Measurements from ENCODE around the gene SORCS1.

The SORCS1 gene

GRCh38 chr10:106577756-106578155 is 586.8 kb downstream of the SORCS1 start:
- no peak for TF ChIP-seq SUZ12 (IDR thresholded peaks at IDR 0.05)
- no peak for TF ChIP-seq FOXK2 (IDR thresholded peaks at IDR 0.05)
- TF ChIP-seq CTBP1 (IDR thresholded peaks at IDR 0.05; ENCODE audit: borderline replicate concordance) = no peak
- no peak for TF ChIP-seq FOXM1 (IDR thresholded peaks at IDR 0.05; ENCODE audit: borderline replicate concordance)
- TF ChIP-seq LEF1 (IDR thresholded peaks at IDR 0.05; ENCODE audit: borderline replicate concordance) = no peak
- TF ChIP-seq BHLHE40 (IDR thresholded peaks at IDR 0.05; ENCODE audit: borderline replicate concordance) = no peak
- no peak for TF ChIP-seq L3MBTL2 (conservative IDR thresholded peaks at IDR 0.05)
- TF ChIP-seq TARDBP (IDR thresholded peaks at IDR 0.05) = no peak
- TF ChIP-seq NFRKB (IDR thresholded peaks at IDR 0.05) = no peak
- TF ChIP-seq ELF4 (IDR thresholded peaks at IDR 0.05) = no peak
- DNase-seq (ENCODE audit: extremely low spot score) = no peak
- ChIA-PET POLR2A (no interaction called here), CTCF (no interaction called here)

GRCh38 chr10:106577266-106577665 is 587.2 kb downstream of the SORCS1 start:
- TF ChIP-seq FOXK2 (IDR thresholded peaks at IDR 0.05) = no peak
- TF ChIP-seq ELF4 (IDR thresholded peaks at IDR 0.05) = no peak
- no peak for TF ChIP-seq HDGF (IDR thresholded peaks at IDR 0.05; ENCODE audit: borderline replicate concordance)
- POLR2A ChIA-PET = no interaction called here
- DNase-seq (ENCODE audit: extremely low spot score) = peak; percentile 18
- CTCF ChIA-PET = no interaction called here

GRCh38 chr10:106576534-106576933 is 588.0 kb downstream of the SORCS1 start:
- CTCF ChIA-PET = no interaction called here
- POLR2A ChIA-PET = no interaction called here

GRCh38 chr10:106573106-106573505 is 591.4 kb downstream of the SORCS1 start:
- ChIA-PET POLR2A (no interaction called here), CTCF (no interaction called here)
- no peak for TF ChIP-seq FOXM1 (IDR thresholded peaks at IDR 0.05; ENCODE audit: borderline replicate concordance)
- TF ChIP-seq ELF4 (IDR thresholded peaks at IDR 0.05) = no peak
- TF ChIP-seq TARDBP (IDR thresholded peaks at IDR 0.05) = no peak
- TF ChIP-seq FOXA1 (IDR thresholded peaks at IDR 0.05) = no peak
- no peak for TF ChIP-seq SUZ12 (IDR thresholded peaks at IDR 0.05)
- TF ChIP-seq HDGF (IDR thresholded peaks at IDR 0.05; ENCODE audit: borderline replicate concordance) = no peak
- TF ChIP-seq CTBP1 (IDR thresholded peaks at IDR 0.05; ENCODE audit: borderline replicate concordance) = no peak
- TF ChIP-seq NFRKB (IDR thresholded peaks at IDR 0.05) = no peak
- TF ChIP-seq ARNT (IDR thresholded peaks at IDR 0.05) = no peak
- no peak for TF ChIP-seq L3MBTL2 (conservative IDR thresholded peaks at IDR 0.05)
- no peak for TF ChIP-seq LEF1 (IDR thresholded peaks at IDR 0.05; ENCODE audit: borderline replicate concordance)
- no peak for TF ChIP-seq ZNF384 (IDR thresholded peaks at IDR 0.05)
- TF ChIP-seq SP1 (IDR thresholded peaks at IDR 0.05) = no peak
- no peak for TF ChIP-seq FOXK2 (IDR thresholded peaks at IDR 0.05)
- DNase-seq (ENCODE audit: extremely low spot score) = no peak

More at GRCh38 chr10:106576534-106576933, 588.0 kb downstream of the SORCS1 start:
- no peak for DNase-seq (ENCODE audit: extremely low spot score)
- no peak for TF ChIP-seq SP1 (IDR thresholded peaks at IDR 0.05)
- no peak for TF ChIP-seq LEF1 (IDR thresholded peaks at IDR 0.05; ENCODE audit: borderline replicate concordance)
- no peak for TF ChIP-seq BHLHE40 (IDR thresholded peaks at IDR 0.05; ENCODE audit: borderline replicate concordance)
- TF ChIP-seq HDGF (IDR thresholded peaks at IDR 0.05; ENCODE audit: borderline replicate concordance) = no peak
- no peak for TF ChIP-seq FOXM1 (IDR thresholded peaks at IDR 0.05; ENCODE audit: borderline replicate concordance)

DNA sequence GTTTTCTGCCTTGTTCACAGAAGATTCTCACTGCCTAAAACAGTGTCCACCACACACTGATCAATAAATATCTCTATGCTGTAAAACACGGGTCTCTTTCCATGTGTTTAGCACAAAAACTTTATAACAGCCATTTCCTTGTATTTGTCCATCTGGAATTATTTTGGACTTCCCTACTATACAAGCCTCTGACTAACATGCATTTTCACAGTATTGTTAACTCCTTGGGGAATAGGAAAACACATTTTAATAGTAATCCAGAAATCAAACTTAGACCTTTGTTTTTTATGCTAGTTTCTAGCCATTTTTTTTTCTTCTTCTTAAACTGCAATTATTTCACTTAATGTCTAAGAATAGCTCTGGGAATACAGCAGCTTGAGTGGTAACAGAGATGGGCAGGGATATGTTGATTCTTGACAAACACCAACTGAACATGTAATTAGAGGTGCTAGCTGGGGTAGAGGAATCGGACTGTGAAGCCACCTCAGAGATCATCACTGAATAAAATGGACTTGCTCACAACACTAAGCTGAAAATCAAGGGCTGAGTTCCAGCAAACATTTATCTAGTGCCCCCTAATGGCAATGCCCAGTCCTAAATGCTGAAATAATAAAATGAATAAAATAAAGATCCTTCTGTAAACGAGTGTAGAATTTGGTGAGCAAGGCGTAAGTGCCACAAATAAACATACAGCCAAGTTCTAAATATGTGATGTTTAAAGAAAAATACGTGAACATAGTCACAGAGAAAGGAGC is 593.1 kb downstream of the SORCS1 start:
- ChIA-PET CTCF (no interaction called here), POLR2A (no interaction called here)
- DNase-seq (ENCODE audit: extremely low spot score) = peak; percentile 52
- TF ChIP-seq FOXA1 (IDR thresholded peaks at IDR 0.05) (no peak), L3MBTL2 (conservative IDR thresholded peaks at IDR 0.05) (no peak), LEF1 (IDR thresholded peaks at IDR 0.05; ENCODE audit: borderline replicate concordance) (no peak), TARDBP (IDR thresholded peaks at IDR 0.05) (no peak)
- TF ChIP-seq, protein P1, sequence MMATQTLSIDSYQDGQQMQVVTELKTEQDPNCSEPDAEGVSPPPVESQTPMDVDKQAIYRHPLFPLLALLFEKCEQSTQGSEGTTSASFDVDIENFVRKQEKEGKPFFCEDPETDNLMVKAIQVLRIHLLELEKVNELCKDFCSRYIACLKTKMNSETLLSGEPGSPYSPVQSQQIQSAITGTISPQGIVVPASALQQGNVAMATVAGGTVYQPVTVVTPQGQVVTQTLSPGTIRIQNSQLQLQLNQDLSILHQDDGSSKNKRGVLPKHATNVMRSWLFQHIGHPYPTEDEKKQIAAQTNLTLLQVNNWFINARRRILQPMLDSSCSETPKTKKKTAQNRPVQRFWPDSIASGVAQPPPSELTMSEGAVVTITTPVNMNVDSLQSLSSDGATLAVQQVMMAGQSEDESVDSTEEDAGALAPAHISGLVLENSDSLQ (IDR thresholded peaks at IDR 0.05) = no peak

- DNase-seq (ENCODE audit: extremely low spot score) = no peak
- TF ChIP-seq BHLHE40 (IDR thresholded peaks at IDR 0.05; ENCODE audit: borderline replicate concordance) (no peak), FOXM1 (IDR thresholded peaks at IDR 0.05; ENCODE audit: borderline replicate concordance) (no peak), TARDBP (IDR thresholded peaks at IDR 0.05) (no peak), SP1 (IDR thresholded peaks at IDR 0.05) (no peak)
- ChIA-PET POLR2A (no interaction called here), CTCF (no interaction called here)
These were observed 594.2 kb downstream of the SORCS1 start for GRCh38 chr10:106570268-106570667.

DNA sequence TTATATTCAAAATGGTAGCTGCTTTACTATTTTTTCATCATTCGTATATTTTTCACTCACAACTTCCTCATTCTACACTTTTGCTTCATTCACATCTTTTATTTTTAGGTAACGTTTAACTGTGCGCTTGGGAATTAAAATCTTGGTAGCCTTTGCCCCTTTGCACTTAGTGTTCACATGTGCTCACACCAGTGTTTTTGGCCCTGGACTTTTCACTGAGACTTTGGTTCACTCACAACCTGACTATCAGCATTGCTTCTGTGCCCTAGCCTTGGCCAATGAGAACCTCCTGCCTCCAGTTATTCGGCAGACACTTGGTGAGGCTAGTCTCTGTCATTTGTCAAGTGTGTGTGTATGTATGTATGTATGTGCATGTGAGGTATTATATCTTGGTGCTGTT is 596.9 kb downstream of the SORCS1 start:
- DNase-seq (ENCODE audit: extremely low spot score) = no peak
- no peak for TF ChIP-seq ARNT (IDR thresholded peaks at IDR 0.05)
- ChIA-PET POLR2A (no interaction called here), CTCF (no interaction called here)

- POLR2A ChIA-PET = no interaction called here
- DNase-seq (ENCODE audit: extremely low spot score) = no peak
- no peak for TF ChIP-seq BHLHE40 (IDR thresholded peaks at IDR 0.05; ENCODE audit: borderline replicate concordance)
- no peak for TF ChIP-seq FOXM1 (IDR thresholded peaks at IDR 0.05; ENCODE audit: borderline replicate concordance)
- TF ChIP-seq SUZ12 (IDR thresholded peaks at IDR 0.05) = no peak
- no peak for TF ChIP-seq FOXK2 (IDR thresholded peaks at IDR 0.05)
- TF ChIP-seq LEF1 (IDR thresholded peaks at IDR 0.05; ENCODE audit: borderline replicate concordance) = no peak
- no peak for TF ChIP-seq CTBP1 (IDR thresholded peaks at IDR 0.05; ENCODE audit: borderline replicate concordance)
- CTCF ChIA-PET = no interaction called here
These were observed 597.6 kb downstream of the SORCS1 start for GRCh38 chr10:106566873-106567272.

All from HEK293T (cell line).